ENCODE measurements around the gene MARCHF2.
"Not testable (repeated sequence)": the region's sequence is repeated elsewhere in the genome, so short reads cannot be mapped to it uniquely, and the experiment has no call there.

The MARCHF2 gene

GRCh38 chr19:8444140-8444676 is 31.1 kb downstream of the MARCHF2 start:
- Histone ChIP-seq H3K4me1 (ENCODE audit: insufficient read depth, low read length) (peaks cover 33% of the 10 kb centered on the region), H2AFZ (ENCODE audit: low read depth, low read length) (peak overlapping the region; percentile 62)

GRCh38 chr19:8444677-8445487 is 31.8 kb downstream of the MARCHF2 start, which contains the start of gene HNRNPM:
TSS of gene HNRNPM (plus strand) at chr19:8444975. CDS start at chr19:8444999, 24 bp downstream.
- peaks cover 33% of the 10 kb centered on the region for H3K4me1 ChIP-seq (ENCODE audit: insufficient read depth, low read length)
- H3K4me3 ChIP-seq (ENCODE audit: low read length): peak within 1 kb of the TSS; percentile 100
- H2AFZ ChIP-seq (ENCODE audit: low read depth, low read length): peak within 1 kb of the TSS; percentile 62
- H3K27me3 ChIP-seq (ENCODE audit: insufficient read depth, low read length): no peaks in the 10 kb centered on the region
- H3K9me3 ChIP-seq (ENCODE audit: low read length): peaks cover 1% of the 10 kb centered on the region
- H3K36me3 ChIP-seq (ENCODE audit: insufficient read depth, low read length): peaks cover 19% of the 10 kb centered on the region

More at GRCh38 chr19:8444140-8444676, 31.1 kb downstream of the MARCHF2 start:
- Histone ChIP-seq H3K36me3 (ENCODE audit: insufficient read depth, low read length) (peaks cover 17% of the 10 kb centered on the region), H3K4me3 (ENCODE audit: low read length) (peak overlapping the region; percentile 100)
- not testable (repeated sequence) for H3K9me3 ChIP-seq (ENCODE audit: low read length); H3K27me3 ChIP-seq (ENCODE audit: insufficient read depth, low read length)

- H3K4me1 ChIP-seq (ENCODE audit: insufficient read depth, low read length): peaks cover 35% of the 10 kb centered on the region
- H3K4me3 ChIP-seq (ENCODE audit: low read length): peak overlapping the region; percentile 100
- H3K9me3 ChIP-seq (ENCODE audit: low read length): peaks cover 6% of the 10 kb centered on the region
- H3K27me3 ChIP-seq (ENCODE audit: insufficient read depth, low read length): no peaks in the 10 kb centered on the region
- peaks cover 25% of the 10 kb centered on the region for H3K36me3 ChIP-seq (ENCODE audit: insufficient read depth, low read length)
- H2AFZ ChIP-seq (ENCODE audit: low read depth, low read length): peak overlapping the region; percentile 12
Observed at GRCh38 chr19:8445488-8446001, 32.4 kb downstream of the MARCHF2 start.

GRCh38 chr19:8446061-8446709 is 33.1 kb downstream of the MARCHF2 start:
- H2AFZ ChIP-seq (ENCODE audit: low read depth, low read length): no peak overlapping the region
- peaks cover 6% of the 10 kb centered on the region for H3K9me3 ChIP-seq (ENCODE audit: low read length)
- no peaks in the 10 kb centered on the region for H3K27me3 ChIP-seq (ENCODE audit: insufficient read depth, low read length)
- H3K36me3 ChIP-seq (ENCODE audit: insufficient read depth, low read length): peaks cover 28% of the 10 kb centered on the region
- peaks cover 35% of the 10 kb centered on the region for H3K4me1 ChIP-seq (ENCODE audit: insufficient read depth, low read length)
- H3K4me3 ChIP-seq (ENCODE audit: low read length): peak overlapping the region; percentile 100

GRCh38 chr19:8449830-8450229 is 36.7 kb downstream of the MARCHF2 start:
- peaks cover 52% of the 10 kb centered on the region for H3K36me3 ChIP-seq (ENCODE audit: insufficient read depth, low read length)
- no peak overlapping the region for H3K4me3 ChIP-seq (ENCODE audit: low read length)
- peaks cover 28% of the 10 kb centered on the region for H3K4me1 ChIP-seq (ENCODE audit: insufficient read depth, low read length)

GRCh38 chr19:8451377-8451776 is 38.3 kb downstream of the MARCHF2 start:
- H3K4me3 ChIP-seq (ENCODE audit: low read length): no peak overlapping the region
- no peak overlapping the region for H2AFZ ChIP-seq (ENCODE audit: low read depth, low read length)
- H3K27me3 ChIP-seq (ENCODE audit: insufficient read depth, low read length): no peaks in the 10 kb centered on the region
- peaks cover 6% of the 10 kb centered on the region for H3K9me3 ChIP-seq (ENCODE audit: low read length)
- peaks cover 19% of the 10 kb centered on the region for H3K4me1 ChIP-seq (ENCODE audit: insufficient read depth, low read length)
- H3K36me3 ChIP-seq (ENCODE audit: insufficient read depth, low read length): peaks cover 65% of the 10 kb centered on the region

More at GRCh38 chr19:8449830-8450229, 36.7 kb downstream of the MARCHF2 start:
- Histone ChIP-seq H2AFZ (ENCODE audit: low read depth, low read length) (no peak overlapping the region), H3K9me3 (ENCODE audit: low read length) (peaks cover 6% of the 10 kb centered on the region), H3K27me3 (ENCODE audit: insufficient read depth, low read length) (no peaks in the 10 kb centered on the region)

- Histone ChIP-seq H3K9me3 (ENCODE audit: low read length) (peaks cover 6% of the 10 kb centered on the region), H3K4me1 (ENCODE audit: insufficient read depth, low read length) (peaks cover 14% of the 10 kb centered on the region), H3K4me3 (ENCODE audit: low read length) (no peak overlapping the region), H2AFZ (ENCODE audit: low read depth, low read length) (no peak overlapping the region), H3K36me3 (ENCODE audit: insufficient read depth, low read length) (peaks cover 65% of the 10 kb centered on the region), H3K27me3 (ENCODE audit: insufficient read depth, low read length) (no peaks in the 10 kb centered on the region)
Observed at GRCh38 chr19:8451885-8452284, 38.8 kb downstream of the MARCHF2 start.

- Histone ChIP-seq H3K4me1 (ENCODE audit: insufficient read depth, low read length) (peaks cover 7% of the 10 kb centered on the region), H3K4me3 (ENCODE audit: low read length) (no peak overlapping the region), H3K36me3 (ENCODE audit: insufficient read depth, low read length) (peaks cover 66% of the 10 kb centered on the region), H2AFZ (ENCODE audit: low read depth, low read length) (no peak overlapping the region), H3K9me3 (ENCODE audit: low read length) (peaks cover 6% of the 10 kb centered on the region), H3K27me3 (ENCODE audit: insufficient read depth, low read length) (no peaks in the 10 kb centered on the region)
Observed at GRCh38 chr19:8452446-8453123, 39.5 kb downstream of the MARCHF2 start.

- Histone ChIP-seq H3K4me3 (ENCODE audit: low read length) (no peak overlapping the region), H2AFZ (ENCODE audit: low read depth, low read length) (no peak overlapping the region), H3K4me1 (ENCODE audit: insufficient read depth, low read length) (peaks cover 2% of the 10 kb centered on the region), H3K36me3 (ENCODE audit: insufficient read depth, low read length) (peaks cover 71% of the 10 kb centered on the region), H3K27me3 (ENCODE audit: insufficient read depth, low read length) (no peaks in the 10 kb centered on the region), H3K9me3 (ENCODE audit: low read length) (peaks cover 6% of the 10 kb centered on the region)
Observed at GRCh38 chr19:8453616-8454015, 40.5 kb downstream of the MARCHF2 start.

GRCh38 chr19:8454218-8454617 is 41.1 kb downstream of the MARCHF2 start:
- Histone ChIP-seq H3K36me3 (ENCODE audit: insufficient read depth, low read length) (peaks cover 77% of the 10 kb centered on the region), H3K4me3 (ENCODE audit: low read length) (no peak overlapping the region), H2AFZ (ENCODE audit: low read depth, low read length) (no peak overlapping the region), H3K4me1 (ENCODE audit: insufficient read depth, low read length) (peaks cover 3% of the 10 kb centered on the region), H3K9me3 (ENCODE audit: low read length) (peaks cover 6% of the 10 kb centered on the region), H3K27me3 (ENCODE audit: insufficient read depth, low read length) (no peaks in the 10 kb centered on the region)

GRCh38 chr19:8455018-8455417 is 41.9 kb downstream of the MARCHF2 start:
- no peak overlapping the region for H2AFZ ChIP-seq (ENCODE audit: low read depth, low read length)
- peaks cover 3% of the 10 kb centered on the region for H3K9me3 ChIP-seq (ENCODE audit: low read length)
- H3K4me1 ChIP-seq (ENCODE audit: insufficient read depth, low read length): peaks cover 4% of the 10 kb centered on the region
- no peaks in the 10 kb centered on the region for H3K27me3 ChIP-seq (ENCODE audit: insufficient read depth, low read length)
- no peak overlapping the region for H3K4me3 ChIP-seq (ENCODE audit: low read length)
- H3K36me3 ChIP-seq (ENCODE audit: insufficient read depth, low read length): peaks cover 81% of the 10 kb centered on the region

GRCh38 chr19:8456064-8456463 is 43.0 kb downstream of the MARCHF2 start:
- Histone ChIP-seq H3K4me3 (ENCODE audit: low read length) (no peak overlapping the region), H3K36me3 (ENCODE audit: insufficient read depth, low read length) (peaks cover 77% of the 10 kb centered on the region), H2AFZ (ENCODE audit: low read depth, low read length) (no peak overlapping the region), H3K27me3 (ENCODE audit: insufficient read depth, low read length) (no peaks in the 10 kb centered on the region), H3K9me3 (ENCODE audit: low read length) (no peaks in the 10 kb centered on the region), H3K4me1 (ENCODE audit: insufficient read depth, low read length) (peaks cover 6% of the 10 kb centered on the region)

All from neuron (in vitro differentiated cells).